PC-9 (cell line): ENCODE data around the gene GOLT1A. TPM values are rescaled to one million over a fixed set of nuclear protein-coding genes. Genes with fewer than 3 reads are reported as not detected.

Experiments used
- BruUV-seq: library from RNA; stranded (reverse); fragments of 400-500 nt; replicated peaks from 2 replicates; lab custom pipeline; 2021; lab: Mats Ljungman, UMichigan
- CTCF ChIA-PET: fragments of 300-600 bp; sonication (Branson Sonifier 250); formaldehyde crosslinking; loops from one replicate; lab custom pipeline; 2022; ENCODE audit warnings: antibody characterized with exemption; lab: Charles Lee
- POLR2A ChIA-PET: fragments of 300-600 bp; sonication (Branson Sonifier 250); formaldehyde crosslinking; loops from one replicate; lab custom pipeline; 2022; ENCODE audit warnings: antibody characterized with exemption; ENCODE audit not compliant: unreplicated experiment; lab: Charles Lee
- DNase-seq, 2 experiments: peaks; one replicate each; pipeline versions ENCODE4 v3.0.0 to v3.0.0-alpha.2; 2015 to 2022; ENCODE audit warnings: mixed read lengths in 1 of 2
- H2AFZ ChIP-seq: fragments of 200-600 bp; sonication (generic); 2 replicates; pipeline ENCODE4 v1.8.1; 2017; ENCODE audit warnings: antibody characterized with exemption
- H3F3A ChIP-seq: fragments of 200-600 bp; sonication (generic); 2 replicates; pipeline ENCODE4 v1.8.1; 2017; ENCODE audit warnings: antibody characterized with exemption, mild to moderate bottlenecking, low read depth; ENCODE audit not compliant: insufficient read depth
- H3K27ac ChIP-seq: fragments of 200-600 bp; sonication (generic); 2 replicates; pipeline ENCODE4 v1.6.1; 2016; ENCODE audit warnings: mixed run types
- H3K27me3 ChIP-seq: fragments of 200-600 bp; sonication (generic); 2 replicates; pipeline ENCODE4 v1.6.1; 2016; ENCODE audit warnings: low read depth, mixed run types; ENCODE audit not compliant: insufficient read depth
- H3K36me3 ChIP-seq: fragments of 200-600 bp; sonication (generic); 2 replicates; pipeline ENCODE4 v1.6.1; 2016; ENCODE audit warnings: low read depth, mixed run types
- H3K4me1 ChIP-seq: fragments of 200-600 bp; sonication (generic); replicated peaks from 2 replicates; pipeline ENCODE4 v1.6.1; 2016; ENCODE audit warnings: mixed run types; ENCODE audit not compliant: insufficient read depth
- H3K4me2 ChIP-seq: fragments of 200-600 bp; sonication (generic); 2 replicates; pipeline ENCODE4 v1.6.1; 2017; ENCODE audit warnings: mixed run types
- H3K4me3 ChIP-seq: fragments of 200-600 bp; sonication (generic); 2 replicates; pipeline ENCODE4 v1.6.1; 2016; ENCODE audit warnings: mixed run types
- H3K79me2 ChIP-seq: fragments of 200-600 bp; sonication (generic); 2 replicates; pipeline ENCODE4 v1.6.1; 2017; ENCODE audit warnings: low read depth, mixed run types
- H3K9me2 ChIP-seq: fragments of 200-600 bp; sonication (generic); 2 replicates; pipeline ENCODE4 v1.8.1; 2017; ENCODE audit warnings: mild to moderate bottlenecking; ENCODE audit not compliant: insufficient read depth
- H3K9me3 ChIP-seq: fragments of 200-600 bp; sonication (generic); 2 replicates; pipeline ENCODE4 v1.8.1; 2016; ENCODE audit warnings: low read depth; ENCODE audit not compliant: insufficient read depth
- H4K20me1 ChIP-seq: fragments of 200-600 bp; sonication (generic); 2 replicates; pipeline ENCODE4 v1.8.1; 2017; ENCODE audit not compliant: insufficient read depth
- CTCF ChIP-seq: fragments of 200-600 bp; sonication (generic); conservative IDR thresholded peaks from 2 replicates; pipeline ENCODE4 v1.6.1; 2017; ENCODE audit warnings: mixed run types, antibody characterized with exemption, mild to moderate bottlenecking, moderate library complexity
- EZH2 ChIP-seq: fragments of 200-600 bp; sonication (generic); IDR thresholded peaks from 2 replicates; pipeline ENCODE4 v1.8.0; 2017; ENCODE audit warnings: antibody characterized with exemption, low read depth
- intact Hi-C: fragments of 100-400 bp; cut with micrococcal nuclease; formaldehyde crosslinking; loops from one replicate; pipeline ENCODE4 v1.10.0; 2022; ENCODE audit not compliant: unreplicated experiment
- total RNA-seq: library from RNA; stranded (reverse); gene quantifications from 2 replicates; pipeline ENCODE4 v1.2.3, GENCODE V29; 2021

Gene GOLT1A
- total RNA-seq, 1 experiment from 2014 or later, result 18.7 TPM

GRCh38 chr1:204150702-204151551, 62.9 kb downstream of the GOLT1A start:
- DNase-seq, result no peak
- no peak overlapping the region for H2AFZ ChIP-seq
- intact Hi-C loops, result no loop called here

GRCh38 chr1:204149635-204150565, 63.9 kb downstream of the GOLT1A start:
- BruUV-seq, result TSS peak; percentile 22
- Histone ChIP-seq H3K4me1 (peaks cover 14% of the 10 kb centered on the region), H3K79me2 (no peaks in the 10 kb centered on the region), H3K9me3 (no peaks in the 10 kb centered on the region), H3K27ac (no peak overlapping the region), H3K36me3 (no peaks in the 10 kb centered on the region), H3K4me2 (no peak overlapping the region), H4K20me1 (no peaks in the 10 kb centered on the region), H3K4me3 (no peak overlapping the region), H2AFZ (no peak overlapping the region), H3K9me2 (no peaks in the 10 kb centered on the region), H3K27me3 (no peaks in the 10 kb centered on the region), H3F3A (peaks cover 10% of the 10 kb centered on the region; the same call in 1 of the 2 replicates)
- DNase-seq, result no peak
- CTCF ChIA-PET, result interaction anchor here (0.6 kb wide), 1 partner anchor 655 kb away, joined by 3 read pairs; no protein-coding TSS in a partner anchor
- intact Hi-C loops, result no loop called here
- TF ChIP-seq EZH2, result no peak
- no peak for TF ChIP-seq CTCF
- POLR2A ChIA-PET, result interaction anchor here (0.6 kb wide), 2 partner anchors 117 to 137 kb away, joined by 3 to 6 read pairs; no protein-coding TSS in a partner anchor

More at GRCh38 chr1:204150702-204151551, 62.9 kb downstream of the GOLT1A start:
- Histone ChIP-seq H3K9me3 (no peaks in the 10 kb centered on the region), H3K36me3 (no peaks in the 10 kb centered on the region), H3K79me2 (no peaks in the 10 kb centered on the region), H3K27ac (no peak overlapping the region), H4K20me1 (no peaks in the 10 kb centered on the region), H3K27me3 (no peaks in the 10 kb centered on the region), H3K4me3 (peak overlapping the region; percentile 83), H3K4me2 (peak overlapping the region; percentile 78), H3F3A (peaks cover 10% of the 10 kb centered on the region; the same call in 1 of the 2 replicates), H3K9me2 (no peaks in the 10 kb centered on the region), H3K4me1 (peaks cover 11% of the 10 kb centered on the region)
- CTCF ChIA-PET, result interaction anchor here (1.0 kb wide), 1 partner anchor 12 kb away, joined by 3 read pairs; no protein-coding TSS in a partner anchor
- POLR2A ChIA-PET, result interaction anchor here (0.6 kb wide), 2 partner anchors 86 to 136 kb away, joined by 3 to 4 read pairs; no protein-coding TSS in a partner anchor
- TF ChIP-seq EZH2 (no peak), CTCF (no peak)
- BruUV-seq, result no TSS peak

- no TSS peak for BruUV-seq
Measured at GRCh38 chr1:204149107-204149506, 64.7 kb downstream of the GOLT1A start.

More at GRCh38 chr1:204149107-204149506, 64.7 kb downstream of the GOLT1A start:
- POLR2A ChIA-PET, result interaction anchor here (0.6 kb wide), 1 partner anchor 116 kb away, joined by 6 read pairs; no protein-coding TSS in a partner anchor
- Histone ChIP-seq H3F3A (peaks cover 10% of the 10 kb centered on the region; the same call in 1 of the 2 replicates), H3K4me2 (no peak overlapping the region), H3K9me2 (no peaks in the 10 kb centered on the region), H2AFZ (no peak overlapping the region), H3K4me1 (peaks cover 16% of the 10 kb centered on the region), H3K79me2 (no peaks in the 10 kb centered on the region), H3K9me3 (no peaks in the 10 kb centered on the region), H3K36me3 (no peaks in the 10 kb centered on the region), H3K27me3 (no peaks in the 10 kb centered on the region), H3K27ac (no peak overlapping the region), H4K20me1 (no peaks in the 10 kb centered on the region), H3K4me3 (no peak overlapping the region)
- CTCF ChIA-PET, result interaction anchor here (0.6 kb wide), 1 partner anchor 656 kb away, joined by 3 read pairs; no protein-coding TSS in a partner anchor
- no peak for DNase-seq
- no peak for TF ChIP-seq CTCF
- no peak for TF ChIP-seq EZH2
- intact Hi-C loops, result no loop called here
